ENCODE data around the gene PEAK1. TPM values are rescaled to one million over a fixed set of nuclear protein-coding genes. Genes with fewer than 3 reads are reported as not detected.
"Not testable (repeated sequence)": the region's sequence is repeated elsewhere in the genome, so short reads cannot be mapped to it uniquely, and the experiment has no call there.

Gene PEAK1
- total and polyA plus RNA-seq, 3 experiments from 2014 or later, result 2.2 to 26.3 (median 25.1) TPM

- no peaks in the 10 kb centered on the region for H3K27me3 Mint-ChIP-seq
- Histone ChIP-seq H3K4me1 (ENCODE audit: insufficient read depth, low read length) (peaks cover 16% of the 10 kb centered on the region), H3K27me3 (ENCODE audit: insufficient read depth, low read length, poor library complexity, severe bottlenecking) (no peaks in the 10 kb centered on the region), H3K27ac (ENCODE audit: low read depth, low read length) (no peak overlapping the region), H3K9me3 (ENCODE audit: low read length) (no peaks in the 10 kb centered on the region), H3K4me3 (ENCODE audit: low read length) (no peak overlapping the region), H3K36me3 (ENCODE audit: insufficient read depth, low read length) (no peaks in the 10 kb centered on the region)
- H3K4me3 Mint-ChIP-seq, result no peak overlapping the region
- CTCF ChIA-PET, result no interaction called here
- no peaks in the 10 kb centered on the region for H3K9me3 Mint-ChIP-seq
- H3K36me3 Mint-ChIP-seq, result peaks cover 0 to 2% (median 0%) of the 10 kb centered on the region in 3 donors
- no peak overlapping the region for H3K27ac Mint-ChIP-seq
- H3K4me1 Mint-ChIP-seq, result peaks cover 19 to 37% (median 32%) of the 10 kb centered on the region in 3 donors
- no peak for DNase-seq
- POLR2A ChIA-PET, result no interaction called here
Observed at GRCh38 chr15:77406846-77407245, 13.1 kb downstream of the PEAK1 start.

- H3K36me3 Mint-ChIP-seq; POLR2A ChIA-PET; H3K27ac Mint-ChIP-seq; H3K9me3 Mint-ChIP-seq; H3K27me3 Mint-ChIP-seq; H3K36me3 ChIP-seq (ENCODE audit: insufficient read depth, low read length); H3K9me3 ChIP-seq (ENCODE audit: low read length); H3K27me3 ChIP-seq (ENCODE audit: insufficient read depth, low read length, poor library complexity, severe bottlenecking); DNase-seq; CTCF ChIA-PET; H3K4me3 Mint-ChIP-seq; H3K27ac ChIP-seq (ENCODE audit: low read depth, low read length); H3K4me3 ChIP-seq (ENCODE audit: low read length): not testable (repeated sequence)
- peaks cover 16% of the 10 kb centered on the region for H3K4me1 ChIP-seq (ENCODE audit: insufficient read depth, low read length)
- peaks cover 19 to 37% (median 32%) of the 10 kb centered on the region in 3 donors for H3K4me1 Mint-ChIP-seq
Observed at GRCh38 chr15:77406173-77406759, 13.6 kb downstream of the PEAK1 start.

- Histone ChIP-seq H3K27me3 (ENCODE audit: insufficient read depth, low read length, poor library complexity, severe bottlenecking) (no peaks in the 10 kb centered on the region), H3K27ac (ENCODE audit: low read depth, low read length) (no peak overlapping the region), H3K4me3 (ENCODE audit: low read length) (no peak overlapping the region), H3K4me1 (ENCODE audit: insufficient read depth, low read length) (no peaks in the 10 kb centered on the region), H3K9me3 (ENCODE audit: low read length) (no peaks in the 10 kb centered on the region), H3K36me3 (ENCODE audit: insufficient read depth, low read length) (no peaks in the 10 kb centered on the region)
- no peak overlapping the region for H3K27ac Mint-ChIP-seq
- ChIA-PET POLR2A (no interaction called here), CTCF (no interaction called here)
- no peak for DNase-seq
- peaks cover 16 to 24% (median 22%) of the 10 kb centered on the region in 5 donors for H3K9me3 Mint-ChIP-seq
- H3K36me3 Mint-ChIP-seq, result peaks cover 4 to 25% (median 5%) of the 10 kb centered on the region in 3 donors
- H3K4me3 Mint-ChIP-seq, result no peak overlapping the region
- peaks cover 6 to 18% (median 15%) of the 10 kb centered on the region in 3 donors for H3K4me1 Mint-ChIP-seq
- H3K27me3 Mint-ChIP-seq, result no peaks in the 10 kb centered on the region
Observed at GRCh38 chr15:77402740-77403379, 17.0 kb downstream of the PEAK1 start.

- Histone ChIP-seq H3K36me3 (ENCODE audit: insufficient read depth, low read length) (no peaks in the 10 kb centered on the region), H3K27me3 (ENCODE audit: insufficient read depth, low read length, poor library complexity, severe bottlenecking) (no peaks in the 10 kb centered on the region), H3K27ac (ENCODE audit: low read depth, low read length) (no peak overlapping the region), H3K4me1 (ENCODE audit: insufficient read depth, low read length) (no peaks in the 10 kb centered on the region), H3K4me3 (ENCODE audit: low read length) (no peak overlapping the region), H3K9me3 (ENCODE audit: low read length) (peaks cover 2% of the 10 kb centered on the region)
- no peak overlapping the region for H3K4me3 Mint-ChIP-seq
- peaks cover 0 to 5% (median 4%) of the 10 kb centered on the region in 3 donors for H3K4me1 Mint-ChIP-seq
- no peaks in the 10 kb centered on the region for H3K27me3 Mint-ChIP-seq
- H3K27ac Mint-ChIP-seq, result no peak overlapping the region
- ChIA-PET CTCF (no interaction called here), POLR2A (no interaction called here)
- no peak for DNase-seq
- H3K9me3 Mint-ChIP-seq, result peaks cover 35 to 42% (median 38%) of the 10 kb centered on the region in 5 donors
- peaks cover 2 to 47% (median 5%) of the 10 kb centered on the region in 3 donors for H3K36me3 Mint-ChIP-seq
Observed at GRCh38 chr15:77400258-77400657, 19.6 kb downstream of the PEAK1 start.

GRCh38 chr15:77398927-77399326, 21.0 kb downstream of the PEAK1 start:
- peaks cover 6% of the 10 kb centered on the region for H3K9me3 ChIP-seq (ENCODE audit: low read length)
- H3K4me1 Mint-ChIP-seq, result peaks cover 0 to 5% (median 4%) of the 10 kb centered on the region in 3 donors
- H3K27ac ChIP-seq (ENCODE audit: low read depth, low read length), result no peak overlapping the region
- H3K4me3 ChIP-seq (ENCODE audit: low read length), result no peak overlapping the region
- H3K27me3 Mint-ChIP-seq, result no peaks in the 10 kb centered on the region
- H3K36me3 Mint-ChIP-seq, result peaks cover 4 to 59% (median 7%) of the 10 kb centered on the region in 3 donors
- ChIA-PET POLR2A (no interaction called here), CTCF (no interaction called here)
- no peaks in the 10 kb centered on the region for H3K4me1 ChIP-seq (ENCODE audit: insufficient read depth, low read length)
- no peak overlapping the region for H3K4me3 Mint-ChIP-seq
- H3K27ac Mint-ChIP-seq, result no peak overlapping the region
- DNase-seq, result no peak
- no peaks in the 10 kb centered on the region for H3K27me3 ChIP-seq (ENCODE audit: insufficient read depth, low read length, poor library complexity, severe bottlenecking)
- no peaks in the 10 kb centered on the region for H3K36me3 ChIP-seq (ENCODE audit: insufficient read depth, low read length)
- H3K9me3 Mint-ChIP-seq, result peaks cover 41 to 51% (median 46%) of the 10 kb centered on the region in 5 donors

- Mint-ChIP-seq H3K36me3 (peaks cover 4 to 59% (median 9%) of the 10 kb centered on the region in 3 donors), H3K27me3 (no peaks in the 10 kb centered on the region), H3K9me3 (peaks cover 41 to 51% (median 47%) of the 10 kb centered on the region in 5 donors), H3K4me3 (no peak overlapping the region), H3K4me1 (peaks cover 0 to 4% (median 0%) of the 10 kb centered on the region in 3 donors), H3K27ac (no peak overlapping the region)
- POLR2A ChIA-PET, result no interaction called here
- Histone ChIP-seq H3K27ac (ENCODE audit: low read depth, low read length) (no peak overlapping the region), H3K4me1 (ENCODE audit: insufficient read depth, low read length) (no peaks in the 10 kb centered on the region), H3K27me3 (ENCODE audit: insufficient read depth, low read length, poor library complexity, severe bottlenecking) (no peaks in the 10 kb centered on the region), H3K36me3 (ENCODE audit: insufficient read depth, low read length) (no peaks in the 10 kb centered on the region), H3K9me3 (ENCODE audit: low read length) (peaks cover 6% of the 10 kb centered on the region), H3K4me3 (ENCODE audit: low read length) (no peak overlapping the region)
- CTCF ChIA-PET, result no interaction called here
- no peak for DNase-seq
Observed at GRCh38 chr15:77396692-77397091, 23.2 kb downstream of the PEAK1 start.

- Mint-ChIP-seq H3K4me1 (peaks cover 0 to 4% (median 0%) of the 10 kb centered on the region in 3 donors), H3K4me3 (no peak overlapping the region), H3K27ac (peak overlapping the region in 2 of 8 donors; percentile 24 to 94), H3K36me3 (peaks cover 3 to 56% (median 9%) of the 10 kb centered on the region in 3 donors), H3K27me3 (no peaks in the 10 kb centered on the region), H3K9me3 (peaks cover 41 to 48% (median 44%) of the 10 kb centered on the region in 5 donors)
- H3K27me3 ChIP-seq (ENCODE audit: insufficient read depth, low read length, poor library complexity, severe bottlenecking), result no peaks in the 10 kb centered on the region
- H3K27ac ChIP-seq (ENCODE audit: low read depth, low read length), result no peak overlapping the region
- no peaks in the 10 kb centered on the region for H3K4me1 ChIP-seq (ENCODE audit: insufficient read depth, low read length)
- H3K36me3 ChIP-seq (ENCODE audit: insufficient read depth, low read length), result no peaks in the 10 kb centered on the region
- H3K9me3 ChIP-seq (ENCODE audit: low read length), result peaks cover 6% of the 10 kb centered on the region
- CTCF ChIA-PET, result no interaction called here
- POLR2A ChIA-PET, result no interaction called here
- DNase-seq, result no peak
- no peak overlapping the region for H3K4me3 ChIP-seq (ENCODE audit: low read length)
Observed at GRCh38 chr15:77395013-77395774, 24.7 kb downstream of the PEAK1 start.

- DNase-seq, result no peak
- H3K27ac Mint-ChIP-seq, result no peak overlapping the region
Observed at GRCh38 chr15:77393471-77393840, 26.4 kb downstream of the PEAK1 start.

More at GRCh38 chr15:77393471-77393840, 26.4 kb downstream of the PEAK1 start:
- Histone ChIP-seq H3K4me3 (ENCODE audit: low read length) (no peak overlapping the region), H3K4me1 (ENCODE audit: insufficient read depth, low read length) (no peaks in the 10 kb centered on the region), H3K36me3 (ENCODE audit: insufficient read depth, low read length) (no peaks in the 10 kb centered on the region), H3K9me3 (ENCODE audit: low read length) (peaks cover 6% of the 10 kb centered on the region), H3K27ac (ENCODE audit: low read depth, low read length) (no peak overlapping the region), H3K27me3 (ENCODE audit: insufficient read depth, low read length, poor library complexity, severe bottlenecking) (no peaks in the 10 kb centered on the region)
- ChIA-PET CTCF (no interaction called here), POLR2A (no interaction called here)
- peaks cover 2 to 40% (median 8%) of the 10 kb centered on the region in 3 donors for H3K36me3 Mint-ChIP-seq
- H3K4me3 Mint-ChIP-seq, result no peak overlapping the region
- H3K4me1 Mint-ChIP-seq, result peaks cover 0 to 4% (median 2%) of the 10 kb centered on the region in 3 donors
- no peaks in the 10 kb centered on the region for H3K27me3 Mint-ChIP-seq
- peaks cover 28 to 34% (median 30%) of the 10 kb centered on the region in 5 donors for H3K9me3 Mint-ChIP-seq
